Right cardiac atrium (tissue), 5 donors: Measurements from ENCODE around the gene AGBL3. TPM values are rescaled to one million over a fixed set of nuclear protein-coding genes. Genes with fewer than 3 reads are reported as not detected.

ENCODE experiments used
- ATAC-seq, 2 donors: fragments of 200-7000 bp; cut with Tn5 transposase; one replicate each; pipeline versions ENCODE4 v1.8.0 to v1.9.1; 2020; ENCODE audit warnings: moderate library complexity in 2 of 2, mild to moderate bottlenecking in 1 of 2
- DNase-seq, 3 donors: peaks; one replicate each; pipeline ENCODE4 v3.0.0-alpha.2; 2020
- H3K27ac ChIP-seq: one replicate; pipeline ENCODE4 v1.5.1; 2013; ENCODE audit warnings: mild to moderate bottlenecking, low read length, control low read depth, moderate library complexity
- H3K27me3 ChIP-seq: one replicate; pipeline ENCODE4 v1.6.1; 2013; ENCODE audit not compliant: control insufficient read depth, insufficient read depth
- H3K4me1 ChIP-seq: one replicate; pipeline ENCODE4 v1.6.1; 2013; ENCODE audit warnings: low read length; ENCODE audit not compliant: control insufficient read depth, insufficient read depth
- H3K4me3 ChIP-seq: one replicate; pipeline ENCODE4 v1.5.1; 2013; ENCODE audit warnings: low read length, control low read depth
- H3K9me3 ChIP-seq: one replicate; pipeline ENCODE4 v1.6.1; 2013; ENCODE audit warnings: low read length; ENCODE audit not compliant: control insufficient read depth
- WGBS: extraction: QIAGEN DNeasy Blood & Tissue Kit; methylation state at CpG from one replicate; pipeline ENCODE4 v1.1.7; 2013; 5-methylcytosine and 5-hydroxymethylcytosine counted together
- intact Hi-C, 4 donors: fragments of 100-400 bp; cut with DNase I; formaldehyde crosslinking; loops; one replicate each; pipeline versions ENCODE4 v1.11.0 to v1.14.0; 2022 to 2023
- polyA plus RNA-seq: library from polyadenylated mRNA; stranded (reverse); fragments of 200-250 nt; gene quantifications from one replicate; pipeline ENCODE4 v1.2.3, GENCODE V29; 2013
- total RNA-seq, 4 donors: library from RNA; stranded (reverse); fragmentation: NEBNext Ultra II Directional; extraction: Animal tissue kit (Norgen Biotek cat#: 25700); gene quantifications; one replicate each; pipeline ENCODE4 v1.2.1, GENCODE V29; 2021
- donor health status: healthy with polysubstance abuse.
- donor health status: DM: no; HTN: yes; CAD: no.
- donor health status: DM: no; HTN: no; CAD: no.
- donor health status: DM: no; HTN: yes; CAD: no; lungs with severe emphysema.
- donor health status: DM: yes; HTN: yes; CAD: no.

AGBL3 gene
- total and polyA plus RNA-seq, 5 donors: 0.81 to 3.4 (median 1.8) TPM

DNA sequence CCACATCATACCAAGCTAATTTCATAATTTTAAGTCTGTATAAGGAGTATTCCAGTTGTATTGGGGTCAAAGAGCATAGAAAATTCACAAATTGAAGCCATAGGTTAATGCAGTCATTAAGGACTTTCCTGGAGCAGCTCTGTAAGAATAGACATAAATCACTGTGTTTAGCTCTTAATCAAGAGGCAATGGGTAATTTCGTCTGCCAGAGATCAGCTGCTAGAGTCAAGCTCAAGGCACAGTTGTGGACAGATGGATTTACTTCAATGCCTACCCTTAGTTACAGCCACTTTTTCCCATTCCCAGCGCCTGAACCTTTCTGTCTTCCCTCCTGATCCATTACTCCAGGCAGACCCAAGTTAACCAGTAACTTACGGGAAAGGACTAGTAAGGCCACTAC is 40.6 kb upstream of the AGBL3 start:
- Histone ChIP-seq H3K27ac (no peak overlapping the region), H3K27me3 (no peaks in the 10 kb centered on the region), H3K4me1 (peaks cover 4% of the 10 kb centered on the region), H3K9me3 (no peaks in the 10 kb centered on the region), H3K4me3 (no peak overlapping the region)
- WGBS: 71% methylated on average over 3 of the region's 3 CpGs
- intact Hi-C loops: loop anchor here in 1 of 4 donors (5.0 kb wide), 1 partner anchor 258 kb away; no protein-coding TSS in a partner anchor
- ATAC-seq: no peak
- no peak for DNase-seq

DNA sequence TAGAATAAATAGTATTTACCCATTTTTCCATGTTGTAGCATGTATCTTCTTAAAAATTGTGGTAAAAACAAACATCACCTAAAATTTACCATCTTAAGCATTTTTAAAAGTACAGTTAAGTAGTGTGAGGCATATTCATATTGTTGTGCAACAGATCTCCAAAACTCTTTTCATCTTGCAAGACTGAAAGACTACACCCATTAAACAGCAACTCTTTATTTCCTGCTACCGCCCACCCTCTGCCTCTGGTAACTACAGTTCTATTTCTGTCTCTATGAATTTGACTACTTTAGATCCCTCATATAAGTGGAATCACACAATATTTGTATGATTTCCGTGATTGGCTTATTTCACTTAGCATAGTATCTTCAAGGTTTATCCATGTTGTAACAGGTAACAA is 40.0 kb upstream of the AGBL3 start:
- WGBS: 74% methylated on average over 2 of the region's 2 CpGs
- Histone ChIP-seq H3K27me3 (no peaks in the 10 kb centered on the region), H3K27ac (no peak overlapping the region), H3K4me3 (no peak overlapping the region), H3K4me1 (peaks cover 4% of the 10 kb centered on the region), H3K9me3 (no peaks in the 10 kb centered on the region)
- DNase-seq (no peak), ATAC-seq (no peak)
- intact Hi-C loops: loop anchor here in 1 of 4 donors (5.0 kb wide), 1 partner anchor 259 kb away; no protein-coding TSS in a partner anchor

DNA sequence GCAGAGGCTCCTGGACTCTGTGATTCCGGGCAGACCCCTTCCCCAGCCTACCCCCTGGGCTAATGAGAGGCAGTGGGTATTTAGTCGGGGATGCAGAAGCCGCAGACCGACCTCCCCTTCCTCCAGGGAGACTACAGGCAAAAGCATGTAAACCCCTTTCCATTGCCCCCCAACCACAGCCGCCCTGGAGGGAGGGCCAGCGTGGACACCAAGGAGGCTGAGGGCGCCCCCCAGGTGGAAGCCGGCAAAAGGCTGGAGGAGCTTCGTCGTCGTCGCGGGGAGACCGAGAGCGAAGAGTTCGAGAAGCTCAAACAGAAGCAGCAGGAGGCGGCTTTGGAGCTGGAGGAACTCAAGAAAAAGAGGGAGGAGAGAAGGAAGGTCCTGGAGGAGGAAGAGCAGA is 39.0 kb upstream of the AGBL3 start:
- Histone ChIP-seq H3K9me3 (no peaks in the 10 kb centered on the region), H3K27ac (no peak overlapping the region), H3K4me1 (no peaks in the 10 kb centered on the region), H3K27me3 (no peaks in the 10 kb centered on the region), H3K4me3 (no peak overlapping the region)
- intact Hi-C loops: loop anchor here in 1 of 4 donors (5.0 kb wide), 1 partner anchor 260 kb away; no protein-coding TSS in a partner anchor
- DNase-seq (no peak), ATAC-seq (no peak)
- 92% methylated on average over 17 of the region's 17 CpGs for WGBS

DNA sequence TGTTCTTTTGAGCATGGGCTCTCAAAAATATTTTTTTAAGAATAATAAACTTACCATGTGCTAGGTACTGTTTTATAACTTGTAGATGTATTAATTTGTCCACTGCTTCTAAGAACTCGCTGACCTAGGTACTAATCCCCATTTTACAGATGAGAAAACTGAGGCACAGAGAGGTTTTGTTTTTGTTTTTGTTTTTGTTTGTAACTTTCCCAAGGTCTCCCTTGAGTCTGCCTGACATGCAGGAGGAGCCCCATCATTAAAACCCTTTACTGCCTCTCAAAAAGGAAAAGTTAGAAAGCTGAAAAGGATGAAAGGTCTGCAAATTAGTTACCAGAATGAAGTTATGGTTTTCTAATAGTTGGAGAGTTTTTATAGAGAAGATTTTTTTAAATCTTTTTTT is 38.5 kb upstream of the AGBL3 start:
- intact Hi-C loops: loop anchor here in 1 of 4 donors (5.0 kb wide), 1 partner anchor 261 kb away; no protein-coding TSS in a partner anchor
- WGBS: 95% methylated on average over 1 of the region's 1 CpG
- ATAC-seq: no peak
- DNase-seq: no peak
- Histone ChIP-seq H3K27ac (no peak overlapping the region), H3K27me3 (no peaks in the 10 kb centered on the region), H3K4me3 (no peak overlapping the region), H3K9me3 (no peaks in the 10 kb centered on the region), H3K4me1 (no peaks in the 10 kb centered on the region)

DNA sequence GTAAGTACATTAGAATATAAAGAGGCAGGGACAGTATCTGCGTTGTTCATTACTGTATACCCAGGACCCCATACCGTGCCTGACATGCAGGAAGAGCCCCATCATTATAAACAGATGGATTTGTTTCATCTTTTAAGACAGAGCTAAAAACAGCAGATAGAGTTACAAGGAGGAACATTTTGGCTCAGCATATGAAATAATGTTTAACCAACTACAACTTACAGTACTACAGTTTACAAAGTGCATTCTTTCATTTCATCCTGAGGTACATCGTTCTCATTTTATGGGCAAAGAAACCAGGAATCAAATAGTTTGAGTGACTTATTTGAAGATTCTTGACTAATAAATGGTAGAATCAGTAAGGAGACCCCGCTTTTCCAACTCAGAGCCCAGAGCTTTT is 38.1 kb upstream of the AGBL3 start:
- Histone ChIP-seq H3K4me3 (no peak overlapping the region), H3K27me3 (no peaks in the 10 kb centered on the region), H3K27ac (no peak overlapping the region), H3K4me1 (no peaks in the 10 kb centered on the region), H3K9me3 (no peaks in the 10 kb centered on the region)
- DNase-seq (no peak), ATAC-seq (no peak)
- 94% methylated on average over 4 of the region's 4 CpGs for WGBS
- intact Hi-C loops: loop anchor here in 1 of 4 donors (5.0 kb wide), 1 partner anchor 261 kb away; no protein-coding TSS in a partner anchor

DNA sequence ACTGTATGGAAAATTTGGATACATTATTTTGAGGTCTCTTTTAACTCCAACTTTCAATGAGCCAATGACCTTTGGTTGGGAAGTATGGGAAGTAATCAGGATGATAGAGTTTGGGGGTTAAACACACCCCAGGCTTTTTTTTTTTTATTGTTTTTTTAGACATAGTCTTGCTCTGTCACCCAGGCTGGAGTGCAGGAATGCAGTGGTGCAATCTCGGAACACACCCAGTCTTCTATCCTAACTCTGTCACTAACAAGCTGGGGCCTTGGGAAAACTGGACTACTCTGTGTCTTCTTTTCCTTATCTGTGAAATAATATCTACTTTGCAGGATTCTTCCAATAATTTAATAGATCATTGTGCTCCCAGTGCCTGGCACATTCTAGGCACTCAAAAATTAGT is 37.6 kb upstream of the AGBL3 start:
- ATAC-seq: no peak
- Histone ChIP-seq H3K4me1 (no peaks in the 10 kb centered on the region), H3K27ac (no peak overlapping the region), H3K27me3 (no peaks in the 10 kb centered on the region), H3K4me3 (no peak overlapping the region), H3K9me3 (no peaks in the 10 kb centered on the region)
- no peak for DNase-seq
- intact Hi-C loops: loop anchor here in 1 of 4 donors (5.0 kb wide), 1 partner anchor 261 kb away; no protein-coding TSS in a partner anchor
- 78% methylated on average over 1 of the region's 1 CpG for WGBS

DNA sequence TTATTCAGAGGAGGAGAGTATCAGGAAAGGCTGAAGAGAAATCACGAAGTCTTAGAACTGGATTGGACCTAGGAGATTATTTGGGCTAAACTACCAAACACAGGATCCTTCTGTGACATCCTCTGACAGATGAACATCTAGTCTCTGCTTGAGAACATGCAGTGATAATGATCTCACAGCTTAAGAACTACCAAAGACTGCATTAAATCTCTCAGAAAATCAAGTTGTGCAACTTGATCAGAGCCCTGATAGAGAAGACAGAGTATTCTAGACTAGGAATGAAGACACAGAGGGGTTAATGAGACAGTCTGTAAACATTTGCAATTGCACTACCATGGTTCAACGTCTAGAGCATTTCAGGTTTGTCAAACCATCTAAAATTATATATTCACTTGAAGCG is 37.1 kb upstream of the AGBL3 start:
- no peak overlapping the region for H3K27ac ChIP-seq
- 71% methylated on average over 3 of the region's 3 CpGs for WGBS
- intact Hi-C loops: loop anchor here in 1 of 4 donors (5.0 kb wide), 1 partner anchor 262 kb away; no protein-coding TSS in a partner anchor

DNA sequence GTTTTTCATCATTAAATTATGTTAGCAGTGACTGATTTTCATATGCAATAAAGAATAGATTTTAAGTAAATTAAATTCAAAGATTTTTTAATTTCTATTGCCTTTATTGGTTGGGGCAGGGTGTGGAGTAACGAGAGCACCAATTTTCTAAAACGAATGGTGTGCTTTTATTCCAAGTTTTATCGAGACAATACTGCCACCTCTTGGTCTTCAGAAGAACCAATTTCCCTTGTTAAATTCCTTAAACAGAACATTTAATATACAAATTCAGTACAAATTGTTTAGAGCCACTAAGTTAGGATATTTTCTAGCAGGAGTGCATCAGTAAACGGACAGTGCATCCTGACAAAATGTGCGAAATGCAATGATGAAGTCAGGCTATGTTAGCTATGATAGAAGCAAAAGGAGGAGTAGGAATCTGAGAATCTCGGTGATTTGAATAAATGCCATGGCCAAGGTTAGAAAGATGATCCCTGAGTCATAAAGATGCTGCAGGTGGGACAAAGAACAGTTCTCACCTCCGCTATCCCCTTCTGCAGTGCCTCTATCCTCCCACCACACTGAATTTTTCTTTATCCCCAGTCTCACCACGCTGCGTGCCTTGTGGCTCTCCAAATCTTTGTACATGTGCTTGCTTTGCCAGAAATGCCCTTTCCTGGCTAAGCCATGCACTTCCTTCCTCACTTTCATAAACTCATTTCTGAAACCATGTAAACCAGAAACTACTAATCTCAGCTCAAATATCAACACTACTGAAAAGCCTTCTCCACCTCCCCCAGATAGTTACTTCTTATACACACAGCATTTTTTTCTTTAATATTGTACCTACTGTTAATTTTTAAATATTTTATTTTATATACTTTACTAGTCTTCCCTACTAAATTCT is 31.9 kb upstream of the AGBL3 start:
- peak in 1 of 2 donors; percentile 38 for ATAC-seq
- Histone ChIP-seq H3K4me1 (no peaks in the 10 kb centered on the region), H3K27ac (no peak overlapping the region), H3K27me3 (no peaks in the 10 kb centered on the region), H3K9me3 (no peaks in the 10 kb centered on the region), H3K4me3 (no peak overlapping the region)
- DNase-seq: no peak
- intact Hi-C loops: loop anchor here in 2 of 4 donors (5.0 to 10.0 kb wide), 3 partner anchors 200 to 267 kb away; no protein-coding TSS in a partner anchor
- 54% methylated on average over 9 of the region's 9 CpGs for WGBS

More for the DNA sequence above, 37.1 kb upstream of the AGBL3 start:
- Histone ChIP-seq H3K4me1 (no peaks in the 10 kb centered on the region), H3K4me3 (no peak overlapping the region), H3K27me3 (no peaks in the 10 kb centered on the region), H3K9me3 (no peaks in the 10 kb centered on the region)
- DNase-seq (no peak), ATAC-seq (no peak)

DNA sequence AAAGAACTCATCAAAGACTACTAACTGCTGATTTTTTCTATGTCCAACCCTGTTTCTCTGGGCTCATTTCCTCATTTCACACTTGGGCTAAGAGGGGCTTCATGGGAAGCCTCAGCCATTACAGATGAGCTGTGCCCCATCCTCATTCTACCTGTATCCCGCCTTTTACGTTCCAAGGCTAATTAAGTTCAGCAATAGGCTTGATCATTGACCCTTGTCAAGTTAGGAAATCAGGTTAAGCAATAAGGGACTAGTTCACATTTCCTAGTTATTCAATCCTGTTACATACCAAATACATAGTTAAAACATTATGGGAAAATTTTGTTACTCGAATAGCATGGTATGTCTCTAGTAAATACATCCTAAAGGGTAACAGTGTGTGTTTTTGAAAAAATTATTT is 29.3 kb upstream of the AGBL3 start:
- H3K4me1 ChIP-seq: no peaks in the 10 kb centered on the region
- no peak overlapping the region for H3K27ac ChIP-seq
- H3K27me3 ChIP-seq: no peaks in the 10 kb centered on the region
- H3K9me3 ChIP-seq: no peaks in the 10 kb centered on the region
- H3K4me3 ChIP-seq: no peak overlapping the region
- 93% methylated on average over 3 of the region's 3 CpGs for WGBS
- DNase-seq (no peak), ATAC-seq (no peak)
- intact Hi-C loops: loop anchor here in 1 of 4 donors (10.0 kb wide), 1 partner anchor 202 kb away; no protein-coding TSS in a partner anchor

DNA sequence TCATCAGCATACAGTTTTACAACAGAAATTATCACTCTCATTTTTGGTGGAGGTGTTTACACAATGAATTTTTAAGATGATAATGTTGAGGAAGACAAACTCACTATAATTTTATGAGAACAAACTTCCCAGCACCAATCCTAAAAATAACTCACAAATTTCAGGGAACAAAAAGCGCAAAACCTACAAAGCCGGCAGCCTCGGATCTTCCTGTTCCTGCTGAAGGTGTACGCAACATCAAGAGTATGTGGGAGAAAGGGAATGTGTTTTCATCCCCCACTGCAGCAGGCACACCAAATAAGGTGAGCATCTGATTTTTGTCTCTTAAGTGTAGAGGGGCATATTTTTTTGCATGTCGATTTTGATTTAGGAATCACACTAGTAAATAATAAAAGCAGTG is 26.5 kb upstream of the AGBL3 start:
- ATAC-seq: no peak
- Histone ChIP-seq H3K4me1 (no peaks in the 10 kb centered on the region), H3K27me3 (no peaks in the 10 kb centered on the region), H3K9me3 (no peaks in the 10 kb centered on the region), H3K27ac (no peak overlapping the region), H3K4me3 (no peak overlapping the region)
- no peak for DNase-seq
- intact Hi-C loops: loop anchor here in 1 of 4 donors (10.0 kb wide), 1 partner anchor 205 kb away; no protein-coding TSS in a partner anchor
- 95% methylated on average over 5 of the region's 5 CpGs for WGBS

DNA sequence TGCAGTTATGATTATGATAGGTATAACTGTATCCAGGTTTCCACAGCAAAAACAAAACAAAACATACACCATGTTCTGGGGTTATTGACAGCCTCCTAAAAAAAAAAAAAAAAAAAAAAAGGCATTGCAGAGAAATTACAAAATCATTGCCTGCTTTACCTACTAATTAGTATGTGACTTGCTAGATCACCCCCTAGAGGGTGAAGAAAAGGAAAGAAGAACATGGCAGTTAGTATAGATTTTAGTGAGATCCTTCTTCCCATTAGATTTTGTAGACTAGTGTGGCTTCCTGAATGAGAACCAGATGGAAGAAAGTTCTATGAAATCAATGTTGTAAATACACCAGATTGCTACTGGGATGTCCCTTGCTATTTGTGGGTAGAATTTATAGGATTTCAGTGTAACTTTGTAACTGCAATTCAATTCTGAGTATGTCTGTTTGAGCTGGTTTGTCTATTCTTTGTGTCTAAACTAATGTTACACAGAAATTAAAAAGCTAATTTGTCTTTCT is 24.0 kb upstream of the AGBL3 start:
- Histone ChIP-seq H3K27ac (no peak overlapping the region), H3K4me1 (no peaks in the 10 kb centered on the region), H3K4me3 (no peak overlapping the region), H3K9me3 (no peaks in the 10 kb centered on the region), H3K27me3 (no peaks in the 10 kb centered on the region)
- DNase-seq (no peak), ATAC-seq (no peak)
- intact Hi-C loops: no loop called here
